K562 (cell line): ENCODE data around the gene ROBO2. TPM values are rescaled to one million over a fixed set of nuclear protein-coding genes. Genes with fewer than 3 reads are reported as not detected.

Experiments used
- ATAC-seq: fragments of 200-7000 bp; cut with Tn5 transposase; 3 replicates; pipeline ENCODE4 v1.9.1; 2020; ENCODE audit warnings: moderate library complexity
- BruUV-seq: library from RNA; stranded (reverse); fragments of 400-500 nt; replicated peaks from 2 replicates; lab custom pipeline; 2021; lab: Mats Ljungman, UMichigan
- CTCF ChIA-PET: fragments of 300-600 bp; formaldehyde crosslinking; extraction: SDS; loops from one replicate; lab custom pipeline; 2021; ENCODE audit warnings: low intra/inter-chr PET ratio; lab: Yijun Ruan, JAX
- POLR2A ChIA-PET: fragments of 300-600, 350-650 bp; sonication (Branson Sonifier 250); formaldehyde crosslinking; extraction: SDS; loops from one replicate; lab custom pipeline; 2021; ENCODE audit warnings: antibody characterized with exemption, inconsistent platforms; lab: Yijun Ruan, JAX
- DNase-seq, 4 experiments: peaks; one replicate each; pipeline versions ENCODE4 v3.0.0 to v3.0.0-alpha.2; 2011 to 2018; ENCODE audit warnings: low spot score in 3 of 4, mixed read lengths in 3 of 4; ENCODE audit errors: extremely low read depth in 1 of 4
- FAIRE-seq: peaks from 2 replicates; lab custom pipeline; 2011; peaks lifted over from hg19 to GRCh38; lab: Jason Lieb, UNC
- H2AFZ ChIP-seq: 2 replicates; pipeline ENCODE4 v1.6.0; 2011; ENCODE audit warnings: low read depth, low read length, control low read depth, inconsistent platforms
- H3K27ac ChIP-seq: fragments of 200-600 bp; 3 replicates; pipeline ENCODE4 v1.8.0; 2011; ENCODE audit warnings: low read depth, mild to moderate bottlenecking, control low read depth, inconsistent platforms, low read length, moderate library complexity, mixed read lengths; ENCODE audit errors: extremely low read depth
- H3K27me3 ChIP-seq, 2 experiments: fragments of 300-600 bp in 1 of 2; 2 replicates in 1 of 2; 3 replicates in 1 of 2; pipeline versions ENCODE4 v1.6.0 to v1.8.0; 2011; ENCODE audit warnings: inconsistent platforms in 2 of 2, low read length in 2 of 2, mild to moderate bottlenecking in 1 of 2, mixed read lengths in 1 of 2, moderate library complexity in 1 of 2; ENCODE audit not compliant: control insufficient read depth in 2 of 2, insufficient read depth in 2 of 2
- H3K36me3 ChIP-seq: fragments of 300-600 bp; 3 replicates; pipeline ENCODE4 v1.8.0; 2011; ENCODE audit warnings: mild to moderate bottlenecking, low read length, inconsistent platforms; ENCODE audit not compliant: control insufficient read depth, insufficient read depth
- H3K4me1 ChIP-seq, 2 experiments: fragments of 200-600 bp in 1 of 2; replicated peaks in 1 of 2; 2 replicates in 1 of 2; 3 replicates in 1 of 2; pipeline versions ENCODE4 v1.5.1 to v1.8.0; 2011; ENCODE audit warnings: inconsistent platforms in 2 of 2, low read length in 2 of 2, mild to moderate bottlenecking in 1 of 2, mixed read lengths in 1 of 2, moderate library complexity in 1 of 2; ENCODE audit not compliant: control insufficient read depth in 2 of 2, insufficient read depth in 2 of 2
- H3K4me2 ChIP-seq: 2 replicates; pipeline ENCODE4 v1.6.1; 2011; ENCODE audit warnings: low read length, control low read depth, inconsistent platforms, mixed read lengths; ENCODE audit not compliant: insufficient read depth
- H3K4me3 ChIP-seq: fragments of 200-600 bp; sonication (generic), shearing (Covaris generic); 2 replicates; pipeline ENCODE4 v1.5.1; 2016; ENCODE audit warnings: control low read depth, inconsistent platforms
- H3K79me2 ChIP-seq: fragments of 200-600 bp; 3 replicates; pipeline ENCODE4 v1.8.0; 2011; ENCODE audit warnings: low read length, inconsistent platforms; ENCODE audit not compliant: control insufficient read depth, insufficient read depth
- H3K9ac ChIP-seq, 2 experiments: 2 replicates each; pipeline versions ENCODE4 v1.6.0 to v1.6.1; 2011; ENCODE audit warnings: low read depth in 2 of 2, low read length in 2 of 2, control low read depth in 1 of 2, inconsistent platforms in 1 of 2, mild to moderate bottlenecking in 1 of 2, mixed read lengths in 1 of 2; ENCODE audit not compliant: insufficient read depth in 1 of 2
- H3K9me1 ChIP-seq: one replicate; pipeline ENCODE4 v1.6.0; 2011; ENCODE audit warnings: inconsistent platforms, mild to moderate bottlenecking, low read length, moderate library complexity; ENCODE audit not compliant: control insufficient read depth, insufficient read depth
- H3K9me3 ChIP-seq: replicated peaks from 2 replicates; pipeline ENCODE4 v1.5.1; 2011; ENCODE audit warnings: low read depth, low read length, inconsistent platforms; ENCODE audit not compliant: control insufficient read depth, insufficient read depth
- H4K20me1 ChIP-seq: replicated peaks from 2 replicates; pipeline ENCODE4 v1.6.1; 2011; ENCODE audit warnings: low read length, inconsistent platforms, mixed read lengths; ENCODE audit not compliant: control insufficient read depth, insufficient read depth
- ESRRB ChIP-seq: fragments of 250-450 bp; sonication (Bioruptor Pico); IDR thresholded peaks from 2 replicates; pipeline ENCODE4 v1.5.0; 2020; ENCODE audit warnings: mild to moderate bottlenecking, moderate library complexity, borderline replicate concordance
- ETV6 ChIP-seq, 3 experiments: fragments of 150-350 bp in 1 of 3; sonication (generic) in 1 of 3; formaldehyde crosslinking in 1 of 3; IDR thresholded peaks; 2 replicates each; pipeline versions ENCODE4 v1.6.1 to v1.8.0; 2014 to 2022; ENCODE audit warnings: borderline replicate concordance in 2 of 3, low read depth in 2 of 3, antibody characterized with exemption in 1 of 3, low read length in 1 of 3, mild to moderate bottlenecking in 1 of 3, missing genetic modification reagents in 1 of 3
- MAFK ChIP-seq: IDR thresholded peaks from 2 replicates; pipeline ENCODE4 v1.6.1; 2011; ENCODE audit warnings: low read length, improper control_type of control experiment
- NCOA6 ChIP-seq: fragments of 450-650 bp; IDR thresholded peaks from 2 replicates; pipeline ENCODE4 v1.6.1; 2017; ENCODE audit warnings: mild to moderate bottlenecking
- OTX1 ChIP-seq: fragments of 450-650 bp; formaldehyde crosslinking; IDR thresholded peaks from 2 replicates; pipeline ENCODE4 v1.4.0; 2022; ENCODE audit warnings: mild to moderate bottlenecking
- PTRF ChIP-seq: fragments of 450-650 bp; IDR thresholded peaks from 2 replicates; pipeline ENCODE4 v1.6.1; 2016; ENCODE audit warnings: mild to moderate bottlenecking, missing genetic modification characterization, missing compliant biosample characterization
- RBM25 ChIP-seq: fragments of 200-400 bp; formaldehyde crosslinking; IDR thresholded peaks from 2 replicates; pipeline ENCODE4 v1.6.1; 2018; ENCODE audit warnings: low read length, low read depth, moderate library complexity; ENCODE audit not compliant: severe bottlenecking
- SRSF3 ChIP-seq: fragments of 200-400 bp; formaldehyde crosslinking; IDR thresholded peaks from 2 replicates; pipeline ENCODE4 v1.6.1; 2016; ENCODE audit warnings: mild to moderate bottlenecking, low read length, moderate library complexity; ENCODE audit not compliant: insufficient read depth
- U2AF2 ChIP-seq: fragments of 200-400 bp; formaldehyde crosslinking; optimal IDR thresholded peaks from 2 replicates; pipeline ENCODE3; 2017; ENCODE audit warnings: low read depth, mild to moderate bottlenecking, low read length
- WGBS: fragments of 100-300 bp; shearing (Covaris generic); methylation state at CpG from one replicate; pipeline ENCODE4 v1.1.6; 2016; ENCODE audit warnings: low coverage, mixed read lengths; ENCODE audit not compliant: insufficient coverage; ENCODE audit errors: missing lambda C conversion rate; 5-methylcytosine and 5-hydroxymethylcytosine counted together
- in situ Hi-C: fragments of 300-500 bp; cut with MboI; formaldehyde crosslinking; loops from 4 replicates; pipeline ENCODE4 v1.15.0; 2018; ENCODE audit warnings: inconsistent platforms, mixed read lengths
- intact Hi-C: fragments of 100-400 bp; cut with micrococcal nuclease; formaldehyde crosslinking; loops from 2 replicates; pipeline ENCODE4 v1.14.2; 2022
- polyA plus RNA-seq, 8 experiments: library from polyadenylated mRNA; depleted of rRNA in 4 of 8; stranded (reverse) in 5 of 8; unstranded in 3 of 8; fragments of >200 nt; fragmentation: Nextera tagmentation in 2 of 8; fragmentation: Illumina TruSeq in 1 of 8; extraction: Ambion mirVana in 2 of 8; extraction: Trizol in 1 of 8; gene quantifications; 2 replicates each; pipeline versions ENCODE4 v1.2.1 to v1.2.3, GENCODE V29; 2011 to 2014; ENCODE audit warnings: inconsistent platforms in 1 of 8, missing spikeins in 1 of 8
- total RNA-seq, 7 experiments: library from RNA; depleted of rRNA in 6 of 7; stranded (reverse); fragments of >200 nt in 6 of 7; fragmentation: Illumina TruSeq in 2 of 7; extraction: Trizol in 2 of 7; gene quantifications; 2 replicates each; pipeline versions ENCODE4 v1.2.1 to v1.2.3, GENCODE V29; 2011 to 2021; ENCODE audit warnings: low replicate concordance in 1 of 7
- TF ChIP-seq, protein P1 (sequence below): fragments of 250-450 bp; sonication (Bioruptor Pico); IDR thresholded peaks from 2 replicates; pipeline ENCODE4 v1.4.0; 2020; ENCODE audit warnings: mild to moderate bottlenecking, moderate library complexity
- TF ChIP-seq, protein P2 (sequence below): sonication (generic); formaldehyde crosslinking; IDR thresholded peaks from 2 replicates; pipeline ENCODE4 v1.8.1; 2023; ENCODE audit warnings: mild to moderate bottlenecking, missing genetic modification reagents

The ROBO2 gene
- total and polyA plus RNA-seq, 9 of the 15 experiments (the other 6 are each of a cell fraction or from before 2014, with no cell fraction given), result 0.84 to 3.0 (median 1.7) TPM

DNA sequence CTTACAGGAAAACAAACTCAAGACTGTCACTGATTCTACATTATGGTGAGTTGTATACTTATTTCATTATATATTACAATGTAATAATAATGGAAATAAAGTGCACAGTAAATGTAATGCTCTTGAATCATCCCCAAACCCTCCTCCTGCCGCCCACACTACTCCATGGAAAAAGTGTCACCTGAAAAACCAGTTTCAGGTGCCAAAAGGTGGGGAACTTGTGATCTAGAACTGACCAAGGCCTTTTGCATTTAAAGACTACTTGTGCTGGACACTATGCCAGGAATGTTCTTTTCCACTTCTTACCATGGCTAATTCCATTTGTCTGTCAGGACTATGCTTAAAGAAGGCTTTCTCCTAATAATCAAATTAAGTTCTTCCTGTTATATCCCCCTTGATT, 32.3 kb downstream of the ROBO2 start (continued):
- no peak for TF ChIP-seq ETV6 (IDR thresholded peaks at IDR 0.05; ENCODE audit: borderline replicate concordance in 1 of 2, low read depth in 2 of 2, low read length in 1 of 2)
- no peak for TF ChIP-seq ETV6 (CRISPR knock-in tag; IDR thresholded peaks at IDR 0.05; ENCODE audit: borderline replicate concordance)
- TF ChIP-seq OTX1 (CRISPR knock-in tag), result no peak
- TF ChIP-seq, protein P1, sequence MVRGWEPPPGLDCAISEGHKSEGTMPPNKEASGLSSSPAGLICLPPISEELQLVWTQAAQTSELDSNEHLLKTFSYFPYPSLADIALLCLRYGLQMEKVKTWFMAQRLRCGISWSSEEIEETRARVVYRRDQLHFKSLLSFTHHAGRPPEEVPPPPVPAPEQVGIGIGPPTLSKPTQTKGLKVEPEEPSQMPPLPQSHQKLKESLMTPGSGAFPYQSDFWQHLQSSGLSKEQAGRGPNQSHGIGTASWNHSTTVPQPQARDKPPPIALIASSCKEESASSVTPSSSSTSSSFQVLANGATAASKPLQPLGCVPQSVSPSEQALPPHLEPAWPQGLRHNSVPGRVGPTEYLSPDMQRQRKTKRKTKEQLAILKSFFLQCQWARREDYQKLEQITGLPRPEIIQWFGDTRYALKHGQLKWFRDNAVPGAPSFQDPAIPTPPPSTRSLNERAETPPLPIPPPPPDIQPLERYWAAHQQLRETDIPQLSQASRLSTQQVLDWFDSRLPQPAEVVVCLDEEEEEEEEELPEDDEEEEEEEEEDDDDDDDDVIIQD, result no peak
- TF ChIP-seq PTRF (tag), result no peak
- TF ChIP-seq NCOA6, result no peak
- TF ChIP-seq, protein P2, sequence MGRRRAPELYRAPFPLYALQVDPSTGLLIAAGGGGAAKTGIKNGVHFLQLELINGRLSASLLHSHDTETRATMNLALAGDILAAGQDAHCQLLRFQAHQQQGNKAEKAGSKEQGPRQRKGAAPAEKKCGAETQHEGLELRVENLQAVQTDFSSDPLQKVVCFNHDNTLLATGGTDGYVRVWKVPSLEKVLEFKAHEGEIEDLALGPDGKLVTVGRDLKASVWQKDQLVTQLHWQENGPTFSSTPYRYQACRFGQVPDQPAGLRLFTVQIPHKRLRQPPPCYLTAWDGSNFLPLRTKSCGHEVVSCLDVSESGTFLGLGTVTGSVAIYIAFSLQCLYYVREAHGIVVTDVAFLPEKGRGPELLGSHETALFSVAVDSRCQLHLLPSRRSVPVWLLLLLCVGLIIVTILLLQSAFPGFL, result no peak
- no peak for TF ChIP-seq U2AF2
- TF ChIP-seq ESRRB (CRISPR knock-in tag), result no peak
- TF ChIP-seq MAFK, result no peak
- TF ChIP-seq, all 486 proteins: peak for 0

DNA sequence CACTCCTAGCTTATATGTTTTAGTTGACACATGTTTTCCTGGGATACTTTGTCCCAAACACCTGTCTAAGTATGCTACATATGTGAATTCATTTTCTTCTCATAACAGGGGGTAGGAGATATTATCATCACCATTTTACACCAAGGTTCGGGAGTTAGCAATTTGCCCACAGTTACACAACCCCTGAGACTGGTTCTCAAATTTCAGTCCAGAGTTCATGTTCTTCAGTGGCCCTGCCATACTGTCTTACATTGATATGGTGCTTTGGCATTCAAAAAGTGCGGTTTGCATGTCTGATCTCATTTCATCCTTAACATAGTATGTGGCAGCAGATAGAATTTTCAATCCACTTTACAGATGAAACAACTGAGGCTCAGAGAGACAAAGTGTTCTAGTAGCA, 38.4 kb downstream of the ROBO2 start:
- ATAC-seq, result no peak
- no peak overlapping the region for H3K4me2 ChIP-seq

More for the DNA sequence above, 38.4 kb downstream of the ROBO2 start:
- no peak for TF ChIP-seq SRSF3
- peak; percentile 57 for TF ChIP-seq RBM25
- TF ChIP-seq, all 486 proteins: peak for 1
- FAIRE-seq (no peak), DNase-seq (no peak)
- intact Hi-C loops, result no loop called here
- no TSS peak for BruUV-seq
- Histone ChIP-seq H4K20me1 (no peaks in the 10 kb centered on the region), H3K27me3 (no peaks in the 10 kb centered on the region), H3K36me3 (no peaks in the 10 kb centered on the region), H2AFZ (no peak overlapping the region), H3K9me3 (no peaks in the 10 kb centered on the region), H3K9me1 (no peaks in the 10 kb centered on the region), H3K79me2 (no peaks in the 10 kb centered on the region), H3K27ac (no peak overlapping the region), H3K9ac (no peak overlapping the region), H3K4me1 (no peaks in the 10 kb centered on the region), H3K4me3 (no peak overlapping the region)
- ChIA-PET POLR2A (no interaction called here), CTCF (no interaction called here)
- 8% methylated on average over 2 of the region's 2 CpGs for WGBS
- in situ Hi-C loops, result no loop called here
